Osteoblast (primary cell): ENCODE results near the gene CAPN15. TPM values are rescaled to one million over a fixed set of nuclear protein-coding genes. Genes with fewer than 3 reads are reported as not detected.

Experiments used
- DNase-seq: peaks from one replicate; pipeline ENCODE4 v3.0.0; 2011; ENCODE audit warnings: low spot score, mixed read lengths; ENCODE audit not compliant: insufficient read length; ENCODE audit errors: missing footprints
- H2AFZ ChIP-seq: 2 replicates; pipeline ENCODE4 v1.6.0; 2011; ENCODE audit warnings: mild to moderate bottlenecking, low read length
- H3K27ac ChIP-seq: 2 replicates; pipeline ENCODE4 v1.5.1; 2011; ENCODE audit warnings: mild to moderate bottlenecking, low read depth, low read length, moderate library complexity
- H3K27me3 ChIP-seq: 2 replicates; pipeline ENCODE4 v1.6.0; 2012; ENCODE audit warnings: mild to moderate bottlenecking, control low read depth, inconsistent platforms, low read length, moderate library complexity; ENCODE audit not compliant: insufficient read depth
- H3K36me3 ChIP-seq: 2 replicates; pipeline ENCODE4 v1.5.1; 2011; ENCODE audit warnings: mild to moderate bottlenecking, low read length, control low read depth, moderate library complexity; ENCODE audit not compliant: insufficient read depth
- H3K4me1 ChIP-seq: 2 replicates; pipeline ENCODE4 v1.5.1; 2011; ENCODE audit warnings: mild to moderate bottlenecking, low read length, control low read depth, moderate library complexity; ENCODE audit not compliant: insufficient read depth
- H3K4me2 ChIP-seq: 2 replicates; pipeline ENCODE4 v1.6.0; 2011; ENCODE audit warnings: mild to moderate bottlenecking, low read length; ENCODE audit not compliant: insufficient read depth
- H3K4me3 ChIP-seq: fragments of 200-600 bp; sonication (generic); 3 replicates; pipeline ENCODE4 v1.5.1; 2012; ENCODE audit warnings: mild to moderate bottlenecking, low read length, inconsistent platforms; ENCODE audit not compliant: insufficient read depth
- H3K79me2 ChIP-seq: 2 replicates; pipeline ENCODE4 v1.6.0; 2012; ENCODE audit warnings: mild to moderate bottlenecking, low read length, control low read depth, inconsistent platforms; ENCODE audit not compliant: insufficient read depth
- H3K9me3 ChIP-seq: 2 replicates; pipeline ENCODE4 v1.5.1; 2011; ENCODE audit warnings: low read depth, low read length, control low read depth
- H4K20me1 ChIP-seq: 2 replicates; pipeline ENCODE4 v1.6.0; 2012; ENCODE audit warnings: mild to moderate bottlenecking, low read length, control low read depth; ENCODE audit not compliant: insufficient read depth
- CTCF ChIP-seq: IDR thresholded peaks from 2 replicates; pipeline ENCODE4 v1.5.1; 2011; ENCODE audit warnings: mild to moderate bottlenecking, low read depth, low read length, moderate library complexity; ENCODE audit errors: extremely low read depth
- total RNA-seq: library from RNA; depleted of rRNA; stranded (reverse); fragments of >200 nt; gene quantifications from 2 replicates; pipeline ENCODE4 v1.2.3, GENCODE V29; 2012

CAPN15 gene
- total RNA-seq, 1 donor: 27.1 TPM

DNA sequence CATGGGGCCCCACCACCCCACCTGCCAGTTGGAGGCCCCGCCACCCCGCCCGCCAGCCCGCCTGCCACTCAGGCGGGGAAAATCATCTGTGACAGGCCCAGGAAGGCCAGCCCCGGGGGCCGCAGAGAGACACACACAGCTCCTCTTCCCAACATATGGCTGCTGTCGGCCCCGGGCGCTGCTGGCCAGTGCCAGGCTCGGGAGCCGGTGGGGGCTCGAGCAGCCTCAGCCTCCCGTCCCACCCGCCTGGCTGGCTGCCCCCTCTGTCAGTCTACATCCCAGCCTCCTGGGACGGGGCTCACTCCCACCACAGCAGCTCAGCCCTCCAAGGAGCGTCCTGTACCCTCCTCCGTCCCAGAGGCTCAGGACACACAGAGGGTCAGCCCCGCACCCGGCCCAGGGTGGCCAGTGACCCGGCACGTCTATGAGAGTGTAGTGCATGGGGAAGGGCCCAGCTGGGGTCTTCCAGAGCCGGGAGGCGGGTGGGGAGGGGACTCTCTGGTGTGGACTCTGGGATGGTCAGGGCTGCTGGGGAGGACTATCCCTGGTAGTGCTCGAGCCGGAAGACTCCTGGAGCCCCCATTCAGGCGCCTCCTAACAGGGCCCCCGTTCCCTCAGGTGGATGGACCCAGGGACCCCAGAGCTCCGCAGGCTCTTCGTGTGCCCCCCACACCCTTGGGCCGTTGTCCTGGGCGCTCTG, 29.1 kb downstream of the CAPN15 start:
- Histone ChIP-seq H3K36me3 (peaks cover 5% of the 10 kb centered on the region), H3K4me3 (no peak overlapping the region), H3K27me3 (peaks cover 26% of the 10 kb centered on the region), H3K79me2 (peaks cover 2% of the 10 kb centered on the region), H4K20me1 (peaks cover 2% of the 10 kb centered on the region), H3K4me2 (no peak overlapping the region), H2AFZ (no peak overlapping the region), H3K27ac (no peak overlapping the region), H3K9me3 (no peaks in the 10 kb centered on the region), H3K4me1 (peaks cover 6% of the 10 kb centered on the region)
- TF ChIP-seq CTCF: no peak
- peak; percentile 88 for DNase-seq

DNA sequence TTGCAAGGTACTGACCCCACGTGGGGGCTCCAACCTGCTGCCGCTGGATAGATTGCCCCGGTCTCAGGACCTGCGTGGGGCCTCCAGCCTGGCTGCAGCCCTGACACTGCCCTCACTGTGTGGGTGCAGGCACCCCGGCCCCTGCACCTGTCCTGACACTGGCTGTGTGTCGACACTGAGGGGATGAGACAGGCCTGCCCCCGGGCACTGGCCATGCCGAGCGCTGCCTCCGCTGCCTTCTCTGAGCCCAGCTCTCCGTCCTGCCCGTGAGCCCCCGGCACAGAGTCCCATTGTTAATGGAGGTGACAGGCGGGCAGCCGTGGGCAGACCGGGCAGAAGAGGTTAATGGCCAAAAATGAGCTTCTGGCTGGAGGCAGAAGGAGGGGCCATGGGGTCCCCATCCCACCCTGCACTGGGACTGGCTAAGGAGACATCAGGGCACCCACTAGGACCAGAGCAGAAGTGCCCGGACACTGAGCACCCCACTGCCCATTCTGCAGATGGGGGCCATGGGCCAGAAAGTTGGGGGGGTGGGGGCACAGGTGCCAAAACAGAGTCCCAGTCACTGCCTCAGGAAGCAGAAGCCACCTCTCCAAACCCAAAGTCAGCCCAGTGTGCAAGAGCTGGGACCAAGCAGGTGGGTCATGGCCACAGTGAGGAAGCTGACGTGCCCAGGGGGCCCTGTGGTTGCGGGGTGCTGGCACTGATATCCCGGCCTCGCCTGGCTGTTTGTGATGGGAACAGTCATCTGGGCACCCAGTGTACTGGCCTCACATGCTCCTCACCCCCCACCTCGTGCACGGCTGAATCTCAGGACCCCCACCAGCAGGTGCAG, 30.2 kb downstream of the CAPN15 start:
- Histone ChIP-seq H4K20me1 (peaks cover 3% of the 10 kb centered on the region), H3K9me3 (no peaks in the 10 kb centered on the region), H3K27ac (no peak overlapping the region), H2AFZ (no peak overlapping the region), H3K36me3 (no peaks in the 10 kb centered on the region), H3K4me2 (no peak overlapping the region), H3K4me3 (no peak overlapping the region), H3K27me3 (peaks cover 36% of the 10 kb centered on the region), H3K79me2 (no peaks in the 10 kb centered on the region), H3K4me1 (peaks cover 6% of the 10 kb centered on the region)
- TF ChIP-seq CTCF: no peak
- DNase-seq: peak; percentile 92

DNA sequence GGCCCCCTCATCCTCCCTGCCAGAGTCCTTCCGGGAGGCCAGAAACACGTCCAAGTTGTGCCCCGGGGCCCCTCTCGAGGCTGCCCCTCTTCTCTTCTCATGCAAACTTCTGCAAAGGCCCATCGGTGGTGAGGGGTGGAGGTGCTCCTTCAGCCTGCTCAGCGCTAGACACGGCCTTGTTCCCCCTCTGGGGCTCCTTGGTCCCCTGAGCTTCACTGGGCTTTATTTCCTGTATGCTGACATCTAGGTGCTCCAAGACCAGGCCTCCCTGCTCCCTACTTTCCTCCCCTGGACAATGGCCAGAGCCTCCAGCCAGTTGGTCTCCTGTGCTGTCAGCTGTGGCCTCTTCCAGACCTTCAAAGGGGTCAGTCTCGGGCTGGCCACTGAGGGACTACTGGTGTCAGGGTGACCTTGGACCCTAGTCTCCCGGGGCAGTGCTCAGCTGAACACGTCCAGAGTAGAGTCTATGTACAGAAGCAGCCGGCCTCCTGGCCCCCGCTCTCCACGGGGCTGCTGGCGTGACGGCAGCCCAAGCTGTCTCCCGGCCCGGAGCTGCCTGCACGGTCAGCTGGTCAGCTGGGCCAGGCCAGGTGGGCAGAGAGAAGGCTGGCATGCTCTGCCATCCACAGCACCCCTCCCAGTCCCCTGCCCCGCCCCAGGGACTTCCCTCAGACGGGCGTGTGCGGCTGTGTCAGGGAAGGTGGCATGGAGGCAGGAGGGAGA, 30.9 kb downstream of the CAPN15 start:
- Histone ChIP-seq H3K27ac (no peak overlapping the region), H3K4me1 (peaks cover 6% of the 10 kb centered on the region), H3K4me2 (no peak overlapping the region), H4K20me1 (peaks cover 3% of the 10 kb centered on the region), H3K27me3 (peaks cover 36% of the 10 kb centered on the region), H3K4me3 (no peak overlapping the region), H3K79me2 (no peaks in the 10 kb centered on the region), H3K36me3 (no peaks in the 10 kb centered on the region), H2AFZ (no peak overlapping the region), H3K9me3 (no peaks in the 10 kb centered on the region)
- no peak for TF ChIP-seq CTCF
- peak; percentile 94 for DNase-seq
